Measurements from ENCODE around the gene KBTBD4. TPM values are rescaled to one million over a fixed set of nuclear protein-coding genes. Genes with fewer than 3 reads are reported as not detected.

The KBTBD4 gene
- 10 to 100 TPM; 13.3 to 13.9 TPM for total RNA-seq
- 10 to 100 TPM; 18.0 to 21.5 (median 20.7) TPM for polyA plus RNA-seq (ENCODE audit: insufficient read length in 6 of 6)
- long read RNA-seq, donor 1, transcript KBTBD4-202 (4 exons, 2,372 nt), result major isoform, 6 of 13 reads
- long read RNA-seq, donor 1, transcript KBTBD4-209 (3 exons, 3,079 nt), result minor isoform, 5 of 13 reads
- long read RNA-seq, donor 1, partial matches to known transcripts, result 0 of 13 reads
- long read RNA-seq, donor 1, other reads (novel, unspliced or antisense), result 0 of 13 reads
- long read RNA-seq, donor 2, transcript KBTBD4-202 (4 exons, 2,372 nt), result major isoform, 7 of 303 reads
- long read RNA-seq, donor 2, partial matches to known transcripts, result 293 of 303 reads
- long read RNA-seq, donor 2, other reads (novel, unspliced or antisense), result 0 of 303 reads
- long read RNA-seq, donor 3, transcript KBTBD4-202 (4 exons, 2,372 nt), result major isoform, 9 of 239 reads
- long read RNA-seq, donor 3, partial matches to known transcripts, result 150 of 239 reads
- long read RNA-seq, donor 3, other reads (novel, unspliced or antisense), result 78 of 239 reads
- long read RNA-seq, donor 4, transcript KBTBD4-202 (4 exons, 2,372 nt), result major isoform, 5 of 9 reads
- long read RNA-seq, donor 4, partial matches to known transcripts, result 2 of 9 reads
- long read RNA-seq, donor 4, other reads (novel, unspliced or antisense), result 1 of 9 reads
- long read RNA-seq, donor 5, transcript KBTBD4-202 (4 exons, 2,372 nt), result major isoform, 7 of 10 reads
- long read RNA-seq, donor 5, partial matches to known transcripts, result 0 of 10 reads
- long read RNA-seq, donor 5, other reads (novel, unspliced or antisense), result 0 of 10 reads
- long read RNA-seq, donor 6, transcript KBTBD4-202 (4 exons, 2,372 nt), result major isoform, 8 of 9 reads
- long read RNA-seq, donor 6, partial matches to known transcripts, result 0 of 9 reads
- long read RNA-seq, donor 6, other reads (novel, unspliced or antisense), result 0 of 9 reads
- long read RNA-seq, donor 7, transcript KBTBD4-202 (4 exons, 2,372 nt), result major isoform, 6 of 235 reads
- long read RNA-seq, donor 7, partial matches to known transcripts, result 126 of 235 reads
- long read RNA-seq, donor 7, other reads (novel, unspliced or antisense), result 99 of 235 reads
- long read RNA-seq, donor 8, partial matches to known transcripts, result 0 of 5 reads
- long read RNA-seq, donor 8, other reads (novel, unspliced or antisense), result 0 of 5 reads
- long read RNA-seq, donor 9, result 0 reads
- long read RNA-seq, donor 10, transcript KBTBD4-202 (4 exons, 2,372 nt), result major isoform, 5 of 7 reads
- long read RNA-seq, donor 10, partial matches to known transcripts, result 0 of 7 reads
- long read RNA-seq, donor 10, other reads (novel, unspliced or antisense), result 0 of 7 reads
- long read RNA-seq, donor 11, transcript KBTBD4-202 (4 exons, 2,372 nt), result major isoform, 9 of 11 reads
- long read RNA-seq, donor 11, partial matches to known transcripts, result 0 of 11 reads
- long read RNA-seq, donor 11, other reads (novel, unspliced or antisense), result 0 of 11 reads
- long read RNA-seq, donor 12, partial matches to known transcripts, result 0 of 4 reads
- long read RNA-seq, donor 12, other reads (novel, unspliced or antisense), result 0 of 4 reads

GRCh38 chr11:47578524-47579494 is at the start of gene KBTBD4, which contains the start of gene NDUFS3:
TSS of gene KBTBD4 (minus strand) at chr11:47578970. CDS start at chr11:47578951, 19 bp downstream.
TSS of gene NDUFS3 (plus strand) at chr11:47579074. CDS start at chr11:47579092, 18 bp downstream.
- H3K9me3 ChIP-seq, result no peaks in the 10 kb centered on the region
- no peaks in the 10 kb centered on the region for H3K27me3 ChIP-seq
- peak within 1 kb of the TSS; percentile 87 to 89 for H3K27ac ChIP-seq
- peak; percentile 98 for ATAC-seq
- peaks cover 18 to 35% of the 10 kb centered on the region in 2 donors for H3K4me1 ChIP-seq
- peak within 1 kb of the TSS; percentile 95 to 97 for H3K4me3 ChIP-seq
- intact Hi-C loops (cut with DNase I), result no loop called here
- DNase-seq, result peak; percentile 90 to 95 (median 92)
- peaks cover 0 to 74% of the 10 kb centered on the region in 2 donors for H3K36me3 ChIP-seq
- no peak for TF ChIP-seq CTCF (IDR thresholded peaks at IDR 0.05)

- no peak for ATAC-seq
- DNase-seq, result no peak
- H3K27me3 ChIP-seq, result no peaks in the 10 kb centered on the region
- H3K36me3 ChIP-seq, result peaks cover 0 to 100% of the 10 kb centered on the region in 2 donors
- no peak overlapping the region for H3K4me3 ChIP-seq
- no peak overlapping the region for H3K27ac ChIP-seq
- intact Hi-C loops (cut with DNase I), result no loop called here
- H3K9me3 ChIP-seq, result no peaks in the 10 kb centered on the region
- H3K4me1 ChIP-seq, result no peaks in the 10 kb centered on the region
- TF ChIP-seq CTCF (IDR thresholded peaks at IDR 0.05), result no peak
Measured at GRCh38 chr11:47628026-47628425, 49.3 kb upstream of the KBTBD4 start.

GRCh38 chr11:47626234-47626633 is 47.5 kb upstream of the KBTBD4 start:
- peaks cover 0 to 100% of the 10 kb centered on the region in 2 donors for H3K36me3 ChIP-seq

More at GRCh38 chr11:47626234-47626633, 47.5 kb upstream of the KBTBD4 start:
- Histone ChIP-seq H3K9me3 (no peaks in the 10 kb centered on the region), H3K4me1 (no peaks in the 10 kb centered on the region), H3K27ac (no peak overlapping the region), H3K4me3 (no peak overlapping the region), H3K27me3 (no peaks in the 10 kb centered on the region)
- TF ChIP-seq CTCF (IDR thresholded peaks at IDR 0.05), result no peak
- intact Hi-C loops (cut with DNase I), result no loop called here
- DNase-seq (no peak), ATAC-seq (no peak)
